Measurements from ENCODE around the gene GBA2. TPM values are rescaled to one million over a fixed set of nuclear protein-coding genes. Genes with fewer than 3 reads are reported as not detected.

The GBA2 gene
- total and polyA plus RNA-seq, 2 donors (not counting 3 experiments of a cell fraction or from before 2014, with no cell fraction given) = 110 to 158 TPM

GRCh38 chr9:35790025-35790384 lies 41.0 kb upstream of the GBA2 start:
- Histone ChIP-seq H3K36me3 (ENCODE audit: control insufficient read depth in 2 of 2, extremely low read depth in 1 of 2, insufficient read depth in 2 of 2, low read length in 2 of 2) (no peaks in the 10 kb centered on the region), H4K20me1 (replicated peaks; ENCODE audit: control insufficient read depth, extremely low read depth, insufficient read depth, low read length) (no peaks in the 10 kb centered on the region), H3K4me2 (ENCODE audit: insufficient read depth, low read length) (no peak overlapping the region), H3K79me2 (ENCODE audit: control insufficient read depth, insufficient read depth, low read length) (peaks cover 7% of the 10 kb centered on the region), H3K9ac (replicated peaks; ENCODE audit: extremely low read depth, insufficient read depth, low read length) (no peak overlapping the region), H3K4me3 (replicated peaks in 1 of 3; ENCODE audit: insufficient read depth in 1 of 3, low read depth in 1 of 3, low read length in 3 of 3) (no peak overlapping the region), H3K4me1 (ENCODE audit: control insufficient read depth, extremely low read depth, insufficient read depth, low read length) (peaks cover 26% of the 10 kb centered on the region), H3K27me3 (ENCODE audit: control insufficient read depth in 2 of 2, insufficient read depth in 2 of 2, low read length in 2 of 2) (no peaks in the 10 kb centered on the region), H3K27ac (ENCODE audit: insufficient read depth, low read depth, low read length) (no peak overlapping the region), H3K9me1 (replicated peaks; ENCODE audit: control insufficient read depth, extremely low read depth, insufficient read depth, low read length) (no peaks in the 10 kb centered on the region), H3K9me3 (replicated peaks; ENCODE audit: control insufficient read depth, insufficient read depth, low read length) (no peaks in the 10 kb centered on the region), H2AFZ (ENCODE audit: low read depth, low read length) (no peak overlapping the region)
- DNase-seq (ENCODE audit: low read depth, low spot score) (no peak), FAIRE-seq (no peak)
- intact Hi-C loops (cut with micrococcal nuclease) (loop anchor here (1.0 to 2.0 kb wide), 6 partner anchors 25 to 233 kb away; partner anchors contain the start of gene HINT2), dilution Hi-C loops (cut with MboI; ENCODE audit: extremely low pct_ligation_motif_present, low sequenced_read_pairs) (no loop called here)
- BruUV-seq (replicated peaks) = no TSS peak
- CTCF ChIA-PET = interaction anchor here (0.7 to 6.5 kb wide), 63 partner anchors 9 to 539 kb away, joined by 3 to 277 read pairs (median 6); partner anchors contain the start of genes CCDC107, CREB3, FAM221B and GBA2
- POLR2A ChIA-PET = interaction anchor here (0.6 to 2.5 kb wide), 4 partner anchors 34 to 92 kb away, joined by 3 to 9 read pairs (median 4); partner anchors contain the start of genes GBA2 and RGP1
- TF ChIP-seq POLR2AphosphoS5 (IDR thresholded peaks at IDR 0.05; ENCODE audit: insufficient read depth, low read depth, low read length) = no peak

- no peak for TF ChIP-seq FOS (IDR thresholded peaks at IDR 0.05; ENCODE audit: borderline replicate concordance, insufficient read depth, low read length)
- no peak for TF ChIP-seq GATA2 (IDR thresholded peaks at IDR 0.05; ENCODE audit: insufficient read depth, insufficient read length, low read depth, low read length)
- no peak for TF ChIP-seq CTCF (IDR thresholded peaks at IDR 0.05; ENCODE audit: extremely low read depth in 1 of 2, insufficient read depth in 1 of 2, low read depth in 1 of 2, low read length in 2 of 2)
- no peak for TF ChIP-seq JUN (IDR thresholded peaks at IDR 0.05; ENCODE audit: borderline replicate concordance, insufficient read depth, insufficient read length, low read depth)
- TF ChIP-seq MYC (IDR thresholded peaks at IDR 0.05; ENCODE audit: low read depth, low read length) = no peak
- no peak for TF ChIP-seq POLR2A (IDR thresholded peaks at IDR 0.05; ENCODE audit: low read depth, low read length)
- no peak for TF ChIP-seq POLR2AphosphoS5 (IDR thresholded peaks at IDR 0.05; ENCODE audit: insufficient read depth, low read depth, low read length)
- no peak for TF ChIP-seq EZH2 (IDR thresholded peaks at IDR 0.05; ENCODE audit: borderline replicate concordance, low read depth, low read length, severe bottlenecking)
- TF ChIP-seq MAX (IDR thresholded peaks at IDR 0.05; ENCODE audit: insufficient read depth, insufficient read length) = no peak
- Histone ChIP-seq H3K79me2 (ENCODE audit: control insufficient read depth, insufficient read depth, low read length) (peaks cover 7% of the 10 kb centered on the region), H3K36me3 (ENCODE audit: control insufficient read depth in 2 of 2, extremely low read depth in 1 of 2, insufficient read depth in 2 of 2, low read length in 2 of 2) (no peaks in the 10 kb centered on the region), H3K4me1 (ENCODE audit: control insufficient read depth, extremely low read depth, insufficient read depth, low read length) (peaks cover 22% of the 10 kb centered on the region), H3K27ac (ENCODE audit: insufficient read depth, low read depth, low read length) (no peak overlapping the region), H4K20me1 (replicated peaks; ENCODE audit: control insufficient read depth, extremely low read depth, insufficient read depth, low read length) (no peaks in the 10 kb centered on the region), H2AFZ (ENCODE audit: low read depth, low read length) (no peak overlapping the region), H3K4me2 (ENCODE audit: insufficient read depth, low read length) (no peak overlapping the region), H3K9me1 (replicated peaks; ENCODE audit: control insufficient read depth, extremely low read depth, insufficient read depth, low read length) (no peaks in the 10 kb centered on the region), H3K4me3 (replicated peaks in 1 of 3; ENCODE audit: insufficient read depth in 1 of 3, low read depth in 1 of 3, low read length in 3 of 3) (no peak overlapping the region), H3K9me3 (replicated peaks; ENCODE audit: control insufficient read depth, insufficient read depth, low read length) (no peaks in the 10 kb centered on the region), H3K27me3 (ENCODE audit: control insufficient read depth in 2 of 2, insufficient read depth in 2 of 2, low read length in 2 of 2) (no peaks in the 10 kb centered on the region), H3K9ac (replicated peaks; ENCODE audit: extremely low read depth, insufficient read depth, low read length) (no peak overlapping the region)
- intact Hi-C loops (cut with micrococcal nuclease) = no loop called here
- ChIA-PET POLR2A (interaction anchor here (2.5 kb wide), 1 partner anchor 41 kb away, joined by 9 read pairs; the partner anchor contains the start of genes GBA2 and RGP1), CTCF (interaction anchor here (0.7 to 6.5 kb wide), 53 partner anchors 9 to 377 kb away, joined by 3 to 277 read pairs (median 10); partner anchors contain the start of genes CREB3, FAM221B, GBA2 and HINT2)
- no TSS peak for BruUV-seq (replicated peaks)
- dilution Hi-C loops (cut with MboI; ENCODE audit: extremely low pct_ligation_motif_present, low sequenced_read_pairs) = no loop called here
- FAIRE-seq = no peak
- DNase-seq (ENCODE audit: low read depth, low spot score) = no peak
Observed at GRCh38 chr9:35789541-35789940, 40.5 kb upstream of the GBA2 start.
